ENCODE results near the gene KCTD14.

The KCTD14 gene

GRCh38 chr11:78048561-78048960 lies 25.5 kb upstream of the KCTD14 start:
- no peak for DNase-seq (ENCODE audit: low read depth, low spot score)

- DNase-seq (ENCODE audit: low read depth, low spot score) = no peak
Measured at GRCh38 chr11:78046486-78046854, 23.4 kb upstream of the KCTD14 start.

- peak; percentile 83 for DNase-seq (ENCODE audit: low read depth, low spot score)
Measured at GRCh38 chr11:78045851-78046485, 22.9 kb upstream of the KCTD14 start.

- no peak for DNase-seq (ENCODE audit: low read depth, low spot score)
Measured at GRCh38 chr11:78044706-78045105, 21.6 kb upstream of the KCTD14 start.

- no peak for DNase-seq (ENCODE audit: low read depth, low spot score)
Measured at GRCh38 chr11:78041843-78042440, 18.9 kb upstream of the KCTD14 start.

GRCh38 chr11:78041380-78041719 lies 18.3 kb upstream of the KCTD14 start:
- peak; percentile 27 for DNase-seq (ENCODE audit: low read depth, low spot score)

GRCh38 chr11:78040691-78041379 lies 17.8 kb upstream of the KCTD14 start:
- DNase-seq (ENCODE audit: low read depth, low spot score) = peak; percentile 55

- DNase-seq (ENCODE audit: low read depth, low spot score) = peak; percentile 56
Measured at GRCh38 chr11:78039919-78040671, 17.0 kb upstream of the KCTD14 start.

- no peak for DNase-seq (ENCODE audit: low read depth, low spot score)
Measured at GRCh38 chr11:78039391-78039918, 16.4 kb upstream of the KCTD14 start.

- no peak for DNase-seq (ENCODE audit: low read depth, low spot score)
Measured at GRCh38 chr11:78038697-78039313, 15.7 kb upstream of the KCTD14 start.

GRCh38 chr11:78037825-78038620 lies 14.9 kb upstream of the KCTD14 start:
- DNase-seq (ENCODE audit: low read depth, low spot score) = no peak

GRCh38 chr11:78037056-78037455 lies 14.0 kb upstream of the KCTD14 start:
- DNase-seq (ENCODE audit: low read depth, low spot score) = peak; percentile 45

- no peak for DNase-seq (ENCODE audit: low read depth, low spot score)
Measured at GRCh38 chr11:78036313-78036712, 13.2 kb upstream of the KCTD14 start.

GRCh38 chr11:78034623-78035022 lies 11.5 kb upstream of the KCTD14 start:
- peak; percentile 22 for DNase-seq (ENCODE audit: low read depth, low spot score)

- no peak for DNase-seq (ENCODE audit: low read depth, low spot score)
Measured at GRCh38 chr11:78033040-78033439, 10.0 kb upstream of the KCTD14 start.

GRCh38 chr11:78032090-78032489 lies 9.0 kb upstream of the KCTD14 start:
- DNase-seq (ENCODE audit: low read depth, low spot score) = no peak

- DNase-seq (ENCODE audit: low read depth, low spot score) = no peak
Measured at GRCh38 chr11:78031629-78032028, 8.6 kb upstream of the KCTD14 start.

- DNase-seq (ENCODE audit: low read depth, low spot score) = peak; percentile 77
Measured at GRCh38 chr11:78030429-78031325, 7.6 kb upstream of the KCTD14 start.

GRCh38 chr11:78028423-78028822 lies 5.3 kb upstream of the KCTD14 start:
- peak; percentile 70 for DNase-seq (ENCODE audit: low read depth, low spot score)

- DNase-seq (ENCODE audit: low read depth, low spot score) = peak; percentile 44
Measured at GRCh38 chr11:78027759-78028158, 4.7 kb upstream of the KCTD14 start.
